Measurements from ENCODE around the gene ZNF516.

The ZNF516 gene

DNA sequence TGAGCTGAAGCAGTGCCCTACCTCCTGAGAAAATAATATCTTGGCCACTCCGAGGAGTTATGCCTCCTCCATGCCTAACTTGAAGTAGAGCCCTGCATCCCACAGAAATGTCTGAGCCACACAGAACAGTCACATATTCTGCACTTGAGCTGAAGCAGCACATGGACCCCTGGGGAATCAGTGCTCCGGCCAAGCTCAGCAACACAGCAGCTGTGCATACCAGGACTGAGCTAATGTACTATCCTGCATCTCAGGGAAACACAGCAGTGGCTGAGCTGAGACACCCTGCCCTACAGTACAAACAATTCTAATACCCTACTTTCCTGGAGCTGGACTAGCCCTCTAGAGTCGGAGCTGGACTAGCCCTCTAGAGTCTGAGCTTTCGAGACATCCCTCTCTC lies 166.9 kb downstream of the ZNF516 start:
- in situ Hi-C loops (cut with MboI; ENCODE audit: low sequenced_read_pairs, unreplicated experiment): no loop called here
- no peak for DNase-seq (ENCODE audit: low spot score)
- no peak for TF ChIP-seq CTCF (IDR thresholded peaks at IDR 0.05; ENCODE audit: borderline replicate concordance, control extremely low read depth, extremely low read depth, insufficient read depth, missing control alignments)

DNA sequence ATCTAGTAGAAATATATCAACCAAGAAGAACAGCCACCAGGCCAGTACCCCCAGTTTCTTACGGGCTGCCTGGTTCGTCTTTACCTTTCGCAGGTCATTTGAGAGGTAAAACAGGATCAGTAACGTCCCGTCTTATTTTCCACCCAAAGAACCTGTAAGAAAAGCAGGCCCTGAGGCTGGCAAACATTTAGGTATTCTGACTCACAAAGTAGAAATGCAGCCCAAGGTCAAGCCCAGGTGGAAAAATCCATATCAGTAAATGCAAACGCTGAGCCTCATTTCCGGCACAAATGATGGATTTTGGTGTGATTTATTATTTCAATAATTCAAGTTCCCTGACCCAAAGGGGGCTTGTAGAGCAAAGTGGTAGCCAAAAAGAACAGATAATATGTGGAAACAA lies 171.2 kb downstream of the ZNF516 start:
- no peak for TF ChIP-seq CTCF (IDR thresholded peaks at IDR 0.05; ENCODE audit: borderline replicate concordance, control extremely low read depth, extremely low read depth, insufficient read depth, missing control alignments)
- in situ Hi-C loops (cut with MboI; ENCODE audit: low sequenced_read_pairs, unreplicated experiment): no loop called here
- DNase-seq (ENCODE audit: low spot score): no peak

DNA sequence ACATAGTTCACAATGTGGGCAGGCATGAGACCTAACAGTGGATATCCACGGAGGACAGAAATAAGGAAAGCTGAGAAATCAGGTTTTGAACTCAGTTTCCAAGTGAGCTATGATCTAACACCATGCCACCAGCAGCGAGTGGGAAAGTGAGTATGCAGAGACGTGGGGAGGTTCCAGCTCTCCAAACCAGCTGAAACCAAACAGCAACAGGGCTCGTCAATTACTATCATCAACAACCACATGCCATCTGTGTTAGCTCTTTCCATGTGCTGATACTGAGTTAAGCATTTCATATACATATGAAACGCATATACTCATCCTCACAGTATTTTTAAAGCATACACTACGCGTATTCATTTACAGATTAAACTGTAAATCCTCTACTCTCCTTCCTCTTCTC lies 172.4 kb downstream of the ZNF516 start:
- TF ChIP-seq CTCF (IDR thresholded peaks at IDR 0.05; ENCODE audit: borderline replicate concordance, control extremely low read depth, extremely low read depth, insufficient read depth, missing control alignments): no peak
- in situ Hi-C loops (cut with MboI; ENCODE audit: low sequenced_read_pairs, unreplicated experiment): no loop called here
- DNase-seq (ENCODE audit: low spot score): no peak

DNA sequence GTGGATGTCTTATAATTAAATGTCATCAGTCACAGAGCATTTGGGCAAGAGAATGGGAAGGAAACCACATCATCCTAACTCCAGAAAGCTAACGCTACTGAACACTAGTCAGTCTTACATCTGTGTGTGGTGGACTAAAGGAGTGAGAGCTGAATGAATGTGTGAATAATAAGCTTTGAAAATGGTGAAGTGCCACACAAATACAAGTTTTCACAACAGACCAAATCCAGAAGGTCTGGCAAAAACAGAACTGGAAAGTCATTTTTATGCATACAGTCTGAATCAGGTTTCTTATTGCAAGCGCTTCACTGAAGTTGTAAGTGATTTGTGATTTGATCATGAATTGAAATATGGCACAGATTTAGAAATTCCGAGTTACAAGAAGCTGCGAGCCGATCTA lies 175.7 kb downstream of the ZNF516 start:
- TF ChIP-seq CTCF (IDR thresholded peaks at IDR 0.05; ENCODE audit: borderline replicate concordance, control extremely low read depth, extremely low read depth, insufficient read depth, missing control alignments): no peak
- no peak for DNase-seq (ENCODE audit: low spot score)
- in situ Hi-C loops (cut with MboI; ENCODE audit: low sequenced_read_pairs, unreplicated experiment): no loop called here

GRCh38 chr18:76318607-76319006 lies 176.4 kb downstream of the ZNF516 start:
- in situ Hi-C loops (cut with MboI; ENCODE audit: low sequenced_read_pairs, unreplicated experiment): no loop called here
- DNase-seq (ENCODE audit: low spot score): no peak
- TF ChIP-seq CTCF (IDR thresholded peaks at IDR 0.05; ENCODE audit: borderline replicate concordance, control extremely low read depth, extremely low read depth, insufficient read depth, missing control alignments): no peak

GRCh38 chr18:76317136-76317535 lies 177.9 kb downstream of the ZNF516 start:
- no peak for DNase-seq (ENCODE audit: low spot score)
- TF ChIP-seq CTCF (IDR thresholded peaks at IDR 0.05; ENCODE audit: borderline replicate concordance, control extremely low read depth, extremely low read depth, insufficient read depth, missing control alignments): no peak
- in situ Hi-C loops (cut with MboI; ENCODE audit: low sequenced_read_pairs, unreplicated experiment): no loop called here

DNA sequence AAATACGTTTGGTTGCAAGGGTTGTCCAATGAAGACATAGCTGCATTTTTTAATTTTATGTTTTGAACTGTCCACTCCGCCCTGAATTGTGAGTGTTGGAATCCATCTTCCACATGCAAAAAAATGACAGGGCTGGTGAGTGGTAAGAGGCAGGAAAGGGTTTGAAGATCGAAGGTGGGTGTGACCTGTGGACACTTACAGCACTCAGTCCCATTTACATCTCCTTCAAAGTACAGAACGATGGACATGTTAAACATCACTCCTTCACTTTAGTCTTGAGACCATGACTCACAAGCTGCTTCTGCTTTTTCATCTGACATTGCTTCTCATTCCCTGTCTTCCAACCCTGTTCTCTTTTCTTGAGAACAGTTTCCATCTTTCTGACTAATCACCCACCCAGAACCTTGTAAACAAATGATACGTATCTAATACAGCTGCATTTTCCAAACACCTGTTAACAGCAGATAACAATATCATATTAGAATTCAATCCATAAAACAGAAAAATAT lies 179.3 kb downstream of the ZNF516 start:
- in situ Hi-C loops (cut with MboI; ENCODE audit: low sequenced_read_pairs, unreplicated experiment): no loop called here

More for the DNA sequence above, 179.3 kb downstream of the ZNF516 start:
- no peak for TF ChIP-seq CTCF (IDR thresholded peaks at IDR 0.05; ENCODE audit: borderline replicate concordance, control extremely low read depth, extremely low read depth, insufficient read depth, missing control alignments)
- DNase-seq (ENCODE audit: low spot score): no peak
